GM12801 (cell line): ENCODE results near the gene PTGDS.

Experiments
- TF ChIP-seq, protein P1 (sequence below): IDR thresholded peaks from one replicate; pipeline ENCODE4 v1.5.1; 2011; ENCODE audit warnings: control low read depth; ENCODE audit not compliant: insufficient read length; ENCODE audit errors: extremely low read depth

The PTGDS gene

DNA sequence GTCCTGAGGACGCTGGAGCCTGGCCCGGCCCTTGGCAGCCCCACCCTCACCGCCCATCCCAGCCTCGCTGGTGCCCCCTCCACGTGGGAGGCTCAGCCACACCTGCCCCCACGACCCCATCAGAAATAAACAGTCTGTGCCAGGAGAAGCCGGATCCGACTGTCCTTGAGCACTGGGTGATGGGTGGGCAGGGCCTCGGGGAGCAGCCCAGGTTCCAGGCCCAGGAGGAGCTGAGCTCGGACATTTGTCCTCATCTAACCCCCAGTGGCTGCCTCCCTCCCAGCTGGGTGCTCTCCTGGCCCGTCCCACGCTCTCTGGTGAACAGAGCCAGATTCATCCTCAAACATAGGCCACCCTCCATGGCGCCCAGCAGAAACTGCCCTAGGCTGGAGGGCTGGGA, 4.6 kb upstream of the PTGDS start:
- TF ChIP-seq, protein P1, sequence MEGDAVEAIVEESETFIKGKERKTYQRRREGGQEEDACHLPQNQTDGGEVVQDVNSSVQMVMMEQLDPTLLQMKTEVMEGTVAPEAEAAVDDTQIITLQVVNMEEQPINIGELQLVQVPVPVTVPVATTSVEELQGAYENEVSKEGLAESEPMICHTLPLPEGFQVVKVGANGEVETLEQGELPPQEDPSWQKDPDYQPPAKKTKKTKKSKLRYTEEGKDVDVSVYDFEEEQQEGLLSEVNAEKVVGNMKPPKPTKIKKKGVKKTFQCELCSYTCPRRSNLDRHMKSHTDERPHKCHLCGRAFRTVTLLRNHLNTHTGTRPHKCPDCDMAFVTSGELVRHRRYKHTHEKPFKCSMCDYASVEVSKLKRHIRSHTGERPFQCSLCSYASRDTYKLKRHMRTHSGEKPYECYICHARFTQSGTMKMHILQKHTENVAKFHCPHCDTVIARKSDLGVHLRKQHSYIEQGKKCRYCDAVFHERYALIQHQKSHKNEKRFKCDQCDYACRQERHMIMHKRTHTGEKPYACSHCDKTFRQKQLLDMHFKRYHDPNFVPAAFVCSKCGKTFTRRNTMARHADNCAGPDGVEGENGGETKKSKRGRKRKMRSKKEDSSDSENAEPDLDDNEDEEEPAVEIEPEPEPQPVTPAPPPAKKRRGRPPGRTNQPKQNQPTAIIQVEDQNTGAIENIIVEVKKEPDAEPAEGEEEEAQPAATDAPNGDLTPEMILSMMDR: no peak

DNA sequence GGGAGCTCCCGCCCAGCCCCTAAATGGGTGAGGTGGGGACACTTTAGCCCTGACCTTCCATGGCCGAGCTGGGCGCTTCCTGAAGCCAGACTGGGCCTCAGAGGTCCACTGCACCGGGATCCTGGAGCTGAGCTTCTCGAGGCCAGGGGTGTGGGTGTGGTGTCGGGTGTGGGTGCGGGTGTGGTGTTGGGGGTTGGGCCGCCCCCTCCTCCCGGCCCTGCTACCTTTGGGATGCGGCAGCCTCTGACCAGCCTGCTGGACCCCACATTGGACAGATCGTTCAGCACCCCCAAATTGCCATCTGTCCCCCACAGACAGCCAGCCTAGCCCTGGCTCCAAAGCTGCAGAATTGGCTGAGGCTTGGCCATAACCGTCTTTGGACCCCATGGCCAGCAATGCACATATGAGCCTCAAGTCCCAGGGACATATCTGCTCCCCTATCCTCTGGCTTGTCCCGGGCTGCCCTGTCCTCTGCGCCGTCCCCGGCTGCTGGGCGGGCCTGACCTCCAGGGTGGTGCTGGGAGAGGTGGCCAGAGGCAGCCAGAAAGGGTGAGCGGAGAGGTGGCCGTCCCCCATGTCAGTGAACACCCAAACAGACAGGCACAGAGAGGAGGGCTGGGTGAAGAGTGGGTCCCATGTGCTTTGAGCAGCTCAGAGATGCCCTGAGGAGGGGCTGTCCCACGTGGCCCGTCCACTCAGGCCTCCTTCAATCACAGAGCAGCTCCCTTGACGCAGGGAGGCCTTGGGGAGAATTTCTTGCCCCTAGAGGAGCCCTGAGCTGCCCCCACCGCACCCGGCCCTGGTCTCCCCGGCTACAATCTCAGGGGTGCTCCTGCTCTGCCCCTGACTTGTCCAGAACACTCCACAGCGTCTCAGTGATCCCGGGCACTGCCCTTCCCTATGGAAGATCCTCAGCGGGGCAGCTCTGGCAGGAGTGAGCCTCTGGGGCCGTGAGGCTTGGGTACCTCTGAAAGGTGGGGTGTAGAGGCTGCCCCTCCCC, 3.4 kb upstream of the PTGDS start:
- TF ChIP-seq, protein P1: no peak

DNA sequence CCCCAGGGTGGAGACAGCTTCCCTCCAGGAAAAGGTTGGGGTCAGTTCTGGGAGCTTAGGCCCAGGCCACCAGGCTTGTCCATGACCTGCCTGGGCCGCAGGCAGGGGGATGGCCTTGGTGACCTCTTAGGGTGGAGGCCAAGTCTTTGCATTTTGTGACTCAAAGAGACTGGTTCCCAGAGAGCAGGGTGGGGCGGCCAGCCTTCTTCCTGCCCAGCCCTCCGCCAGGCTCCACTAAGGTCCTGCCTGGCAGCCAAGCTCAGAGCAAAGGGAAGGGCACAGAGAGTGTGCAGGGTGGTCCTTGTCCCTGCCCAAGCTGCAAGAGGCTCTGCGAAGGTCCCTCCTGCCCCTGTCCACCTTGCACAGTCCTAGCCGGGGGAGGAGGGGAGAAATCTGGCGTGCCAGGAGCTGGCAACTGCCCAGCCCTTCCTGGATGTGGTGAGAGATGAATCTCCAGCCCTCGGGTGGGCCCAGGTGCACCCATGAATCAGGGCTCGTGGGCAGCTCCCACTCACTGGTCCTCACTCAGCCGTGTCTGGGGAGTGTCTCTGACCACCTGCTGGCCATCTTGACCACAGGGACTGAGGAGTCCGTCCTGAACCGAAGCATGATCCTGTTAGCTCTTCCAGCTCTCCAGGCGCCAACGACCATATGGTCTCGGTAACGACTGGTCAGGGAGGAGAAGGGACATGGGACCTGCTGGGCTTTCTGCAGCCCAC, 2.3 kb upstream of the PTGDS start:
- TF ChIP-seq, protein P1: no peak

DNA sequence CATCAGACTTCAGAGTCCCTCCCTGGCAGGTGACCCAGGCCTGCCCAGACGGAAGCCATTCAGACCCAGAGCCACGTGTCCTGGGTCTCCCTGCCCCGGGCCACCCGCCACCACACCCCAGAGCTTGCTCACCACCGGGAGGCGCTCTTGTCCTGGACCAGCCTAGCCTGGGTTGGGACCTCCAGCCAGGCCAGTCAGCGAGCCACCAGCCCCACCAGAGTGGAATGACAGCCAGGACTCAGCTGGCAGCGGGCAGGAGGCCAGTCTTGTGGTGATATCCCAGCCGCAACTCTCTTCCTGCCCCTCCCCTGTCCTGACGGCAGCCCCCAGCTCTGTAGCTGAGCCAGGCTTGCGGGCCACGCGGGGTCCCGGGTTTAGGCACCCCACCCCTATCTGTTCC, 1.7 kb upstream of the PTGDS start:
- TF ChIP-seq, protein P1: no peak

DNA sequence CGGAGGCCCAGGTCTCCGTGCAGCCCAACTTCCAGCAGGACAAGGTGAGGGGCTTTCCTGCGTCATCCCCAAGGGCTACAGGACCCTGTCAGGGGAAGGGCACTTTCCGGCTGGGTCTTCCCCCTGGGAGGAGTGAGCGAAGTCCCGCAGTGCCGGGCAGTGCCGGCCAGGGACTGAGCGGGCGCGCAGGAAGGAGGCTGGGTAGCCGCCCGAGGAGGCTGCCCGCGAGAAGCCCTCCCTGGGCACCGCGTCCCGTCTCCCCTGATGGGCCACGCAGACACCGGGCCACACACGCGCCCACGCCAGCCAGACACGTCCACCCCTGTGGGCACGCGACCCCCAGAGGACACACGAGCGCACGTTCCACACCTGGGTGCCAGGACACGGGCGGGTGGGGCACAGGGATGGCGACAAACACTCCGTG, 357 bp downstream of the PTGDS start:
- TF ChIP-seq, protein P1: no peak

DNA sequence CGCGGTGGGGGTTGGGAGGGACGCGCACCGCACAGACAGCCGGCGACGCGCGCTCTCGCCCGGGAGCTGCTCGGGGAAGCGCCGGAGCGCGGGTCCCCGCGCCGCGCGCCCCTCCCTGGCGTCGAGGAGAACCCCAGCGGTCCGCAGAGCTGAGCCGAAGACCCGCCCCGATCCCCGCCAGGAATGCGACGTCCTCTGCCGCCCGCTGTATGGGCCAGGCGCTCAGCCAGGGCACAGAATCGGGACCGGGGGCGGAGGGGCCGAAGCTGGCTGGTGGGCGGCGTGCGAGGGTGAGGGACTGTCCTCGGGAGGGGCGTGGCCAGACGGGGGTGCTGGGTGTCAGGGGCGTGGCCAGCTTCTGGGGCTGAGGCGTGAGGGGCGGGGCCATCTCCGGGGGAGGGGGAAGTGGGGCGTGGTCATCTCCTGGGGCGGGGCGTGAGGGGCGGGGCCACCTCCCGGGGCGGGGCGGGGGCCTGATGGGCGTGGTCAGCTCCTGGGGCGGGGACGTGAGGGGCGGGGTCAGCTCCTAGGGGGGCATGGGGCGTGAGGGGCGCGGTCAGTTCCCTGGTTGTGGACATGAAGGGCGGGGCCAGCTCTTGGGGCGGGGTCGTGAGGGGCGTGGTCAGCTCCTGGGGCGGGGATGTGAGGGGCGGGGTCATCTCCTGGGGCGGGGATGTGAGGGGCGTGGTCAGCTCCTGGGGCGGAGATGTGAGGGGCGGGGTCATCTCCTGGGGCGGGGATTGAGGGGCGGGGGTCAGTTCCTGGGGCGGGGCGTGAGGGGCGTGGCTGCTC, 965 bp downstream of the PTGDS start:
- TF ChIP-seq, protein P1: no peak
